ENCODE data around the gene ENTPD8.

The ENTPD8 gene

GRCh38 chr9:137441289-137441934 is at the start of gene ENTPD8:
ENTPD8 (minus strand) TSS chr9:137441357; CDS start chr9:137438285, 3,072 bp downstream.
- no peak for DNase-seq

GRCh38 chr9:137490532-137491186 is 49.5 kb upstream of the ENTPD8 start:
- DNase-seq = no peak

GRCh38 chr9:137488906-137489305 is 47.7 kb upstream of the ENTPD8 start:
- no peak for DNase-seq

- DNase-seq = no peak
These were observed 47.1 kb upstream of the ENTPD8 start for GRCh38 chr9:137488327-137488653.

- DNase-seq = no peak
These were observed 46.5 kb upstream of the ENTPD8 start for GRCh38 chr9:137487454-137488326.

GRCh38 chr9:137486545-137487453 is 45.6 kb upstream of the ENTPD8 start:
- DNase-seq = no peak

GRCh38 chr9:137486141-137486490 is 45.0 kb upstream of the ENTPD8 start:
- DNase-seq = no peak

- DNase-seq = no peak
These were observed 44.4 kb upstream of the ENTPD8 start for GRCh38 chr9:137485343-137486140.

- DNase-seq = no peak
These were observed 43.6 kb upstream of the ENTPD8 start for GRCh38 chr9:137484551-137485315.

- DNase-seq = peak in 1 of 2 donors; percentile 9
These were observed 41.1 kb upstream of the ENTPD8 start for GRCh38 chr9:137482094-137482781.

GRCh38 chr9:137480686-137481683 is 39.8 kb upstream of the ENTPD8 start:
- DNase-seq = no peak

- DNase-seq = no peak
These were observed 38.9 kb upstream of the ENTPD8 start for GRCh38 chr9:137479892-137480685.

- no peak for DNase-seq
These were observed 38.1 kb upstream of the ENTPD8 start for GRCh38 chr9:137478962-137479861.

- no peak for DNase-seq
These were observed 37.4 kb upstream of the ENTPD8 start for GRCh38 chr9:137478613-137478961.

- no peak for DNase-seq
These were observed 36.8 kb upstream of the ENTPD8 start for GRCh38 chr9:137477778-137478612.

- DNase-seq = no peak
These were observed 35.7 kb upstream of the ENTPD8 start for GRCh38 chr9:137476856-137477255.
